Body of pancreas (tissue), 4 donors: ENCODE results near the gene ARHGAP15. TPM values are rescaled to one million over a fixed set of nuclear protein-coding genes. Genes with fewer than 3 reads are reported as not detected.

Experiments
- ATAC-seq: fragments of 150-250 bp; one replicate; pipeline ENCODE4 v1.9.1; 2016
- DNase-seq, 4 donors: peaks; one replicate each; pipeline ENCODE4 v3.0.0-alpha.2; 2019
- H3K27ac ChIP-seq, 4 donors: fragments of 200-600 bp; sonication (generic); 1 replicate in 3 of 4; 2 replicates in 1 of 4; pipeline versions ENCODE4 v1.5.1 to v1.6.1; 2016 to 2019; ENCODE audit warnings: mild to moderate bottlenecking in 1 of 4, mixed read lengths in 1 of 4, moderate library complexity in 1 of 4
- H3K27me3 ChIP-seq, 2 donors: fragments of 200-600 bp; sonication (generic); one replicate each; pipeline ENCODE4 v1.6.0; 2016; ENCODE audit warnings: mild to moderate bottlenecking in 1 of 2
- H3K36me3 ChIP-seq, 2 donors: fragments of 200-600 bp; sonication (generic); replicated peaks in 1 of 2; 2 replicates each; pipeline ENCODE4 v1.5.1; 2016; ENCODE audit warnings: low read depth in 2 of 2; ENCODE audit not compliant: insufficient read depth in 1 of 2
- H3K4me1 ChIP-seq: fragments of 200-600 bp; sonication (generic); one replicate; pipeline ENCODE4 v1.6.0; 2016
- H3K4me3 ChIP-seq, 2 donors: fragments of 200-600 bp; sonication (generic); 1 replicate in 1 of 2; 2 replicates in 1 of 2; pipeline ENCODE4 v1.5.1; 2016 to 2019
- H3K9me3 ChIP-seq, 3 donors: fragments of 200-600 bp; sonication (generic); 1 replicate in 2 of 3; 2 replicates in 1 of 3; pipeline ENCODE4 v1.5.1; 2016
- POLR2A ChIP-seq, 3 donors: fragments of 450-650 bp; IDR thresholded peaks; one replicate each; pipeline ENCODE4 v1.6.1; 2016; ENCODE audit warnings: antibody characterized with exemption in 3 of 3, mild to moderate bottlenecking in 2 of 3
- WGBS, 2 donors: methylation state at CpG; one replicate each; pipeline ENCODE4 v1.1.5; 2017; 5-methylcytosine and 5-hydroxymethylcytosine counted together
- intact Hi-C: fragments of 100-400 bp; cut with DNase I; formaldehyde crosslinking; loops from one replicate; pipeline ENCODE4 v1.15.1; 2023
- total RNA-seq, 2 donors: library from RNA; depleted of rRNA; stranded (reverse); fragments of >200 nt; gene quantifications; one replicate each; pipeline ENCODE4 v1.1.0, GENCODE V29; 2016
- TF ChIP-seq, protein P1 (sequence below), 7 experiments: fragments of 450-650 bp in 4 of 7; fragments of 200-600 bp in 3 of 7; sonication (generic) in 3 of 7; IDR thresholded peaks; one replicate each; pipeline ENCODE4 v1.5.1; 2016 to 2019; ENCODE audit warnings: antibody characterized with exemption in 7 of 7

ARHGAP15 gene
- total RNA-seq, 2 donors from 2014 or later = 1.3 TPM; not detected in 1

DNA sequence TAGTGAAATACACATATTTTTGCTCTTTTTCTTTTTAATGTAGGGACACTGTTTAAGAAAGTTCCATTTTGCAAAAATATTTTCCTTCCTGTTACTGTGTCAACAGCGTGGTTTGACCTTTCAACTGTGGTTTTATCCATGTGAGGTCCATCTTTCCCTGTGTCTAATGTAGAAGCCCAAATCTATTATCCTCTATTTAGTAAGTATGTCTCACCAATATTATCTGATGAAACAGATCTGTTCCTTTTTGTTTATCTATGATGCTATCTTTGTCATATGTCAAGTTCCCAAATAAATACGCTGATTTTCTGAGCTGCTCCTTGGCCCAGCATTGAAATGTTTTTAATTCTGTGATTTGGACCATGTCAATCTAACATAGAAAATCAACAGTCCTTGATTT is 3.5 kb upstream of the ARHGAP15 start:
- DNase-seq = no peak
- no peaks in the 10 kb centered on the region for H3K27me3 ChIP-seq
- no peaks in the 10 kb centered on the region for H3K36me3 ChIP-seq
- TF ChIP-seq, protein P1, sequence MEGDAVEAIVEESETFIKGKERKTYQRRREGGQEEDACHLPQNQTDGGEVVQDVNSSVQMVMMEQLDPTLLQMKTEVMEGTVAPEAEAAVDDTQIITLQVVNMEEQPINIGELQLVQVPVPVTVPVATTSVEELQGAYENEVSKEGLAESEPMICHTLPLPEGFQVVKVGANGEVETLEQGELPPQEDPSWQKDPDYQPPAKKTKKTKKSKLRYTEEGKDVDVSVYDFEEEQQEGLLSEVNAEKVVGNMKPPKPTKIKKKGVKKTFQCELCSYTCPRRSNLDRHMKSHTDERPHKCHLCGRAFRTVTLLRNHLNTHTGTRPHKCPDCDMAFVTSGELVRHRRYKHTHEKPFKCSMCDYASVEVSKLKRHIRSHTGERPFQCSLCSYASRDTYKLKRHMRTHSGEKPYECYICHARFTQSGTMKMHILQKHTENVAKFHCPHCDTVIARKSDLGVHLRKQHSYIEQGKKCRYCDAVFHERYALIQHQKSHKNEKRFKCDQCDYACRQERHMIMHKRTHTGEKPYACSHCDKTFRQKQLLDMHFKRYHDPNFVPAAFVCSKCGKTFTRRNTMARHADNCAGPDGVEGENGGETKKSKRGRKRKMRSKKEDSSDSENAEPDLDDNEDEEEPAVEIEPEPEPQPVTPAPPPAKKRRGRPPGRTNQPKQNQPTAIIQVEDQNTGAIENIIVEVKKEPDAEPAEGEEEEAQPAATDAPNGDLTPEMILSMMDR (IDR thresholded peaks at IDR 0.05) = no peak
- TF ChIP-seq POLR2A (IDR thresholded peaks at IDR 0.05) = no peak
- intact Hi-C loops = no loop called here
- H3K27ac ChIP-seq = no peak overlapping the region
- no peaks in the 10 kb centered on the region for H3K9me3 ChIP-seq
- H3K4me3 ChIP-seq = no peak overlapping the region
- ATAC-seq = no peak
- H3K4me1 ChIP-seq = no peaks in the 10 kb centered on the region
- 67 to 84% methylated on average over 2 of the region's 2 CpGs for WGBS, 2 donors

DNA sequence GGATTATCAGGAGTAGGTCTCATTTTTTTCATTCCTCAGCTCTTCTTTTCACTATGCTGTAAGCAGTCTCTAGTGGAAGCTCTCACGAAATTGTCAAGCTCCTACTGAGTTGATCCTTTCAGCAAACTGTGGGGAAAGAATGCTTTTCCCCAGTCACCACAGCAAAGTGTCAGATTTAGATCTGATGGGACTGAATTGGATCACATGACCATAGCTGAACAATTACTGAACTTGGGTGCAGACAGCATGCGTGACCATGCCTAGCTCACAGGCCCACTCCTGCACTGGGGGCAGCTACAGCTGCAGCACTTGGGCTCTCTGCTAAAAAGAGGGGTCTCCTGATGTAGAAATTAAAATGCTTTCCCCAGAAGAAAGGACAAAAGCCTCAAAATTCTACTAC is 3.1 kb downstream of the ARHGAP15 start:
- Histone ChIP-seq H3K36me3 (no peaks in the 10 kb centered on the region), H3K27me3 (no peaks in the 10 kb centered on the region), H3K9me3 (no peaks in the 10 kb centered on the region), H3K4me3 (no peak overlapping the region), H3K4me1 (no peaks in the 10 kb centered on the region), H3K27ac (no peak overlapping the region)
- ATAC-seq (no peak), DNase-seq (no peak)
- 32 to 51% methylated on average over 2 of the region's 2 CpGs for WGBS, 2 donors
- intact Hi-C loops = no loop called here
- no peak for TF ChIP-seq POLR2A (IDR thresholded peaks at IDR 0.05)
- TF ChIP-seq, protein P1 (IDR thresholded peaks at IDR 0.05) = no peak

DNA sequence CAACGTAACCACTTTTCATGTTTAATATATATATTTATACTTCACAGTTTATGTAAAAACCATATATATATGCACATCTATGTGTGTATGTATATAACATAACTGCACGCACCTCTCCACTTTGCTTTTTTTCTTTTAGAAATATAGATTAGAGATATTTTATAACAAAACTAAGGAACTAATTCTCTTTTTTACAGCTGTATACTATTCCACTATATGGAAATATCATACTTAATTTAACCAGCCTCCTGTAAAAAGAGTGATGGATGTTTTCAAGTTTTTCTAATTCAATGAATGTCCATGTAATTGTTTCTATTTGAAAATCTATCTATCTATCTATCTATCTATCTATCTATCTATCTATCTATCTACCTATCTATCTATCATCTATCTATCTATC is 4.6 kb downstream of the ARHGAP15 start:
- no peak for DNase-seq
- H3K27ac ChIP-seq = no peak overlapping the region
- H3K27me3 ChIP-seq = no peaks in the 10 kb centered on the region
- ATAC-seq = no peak
- TF ChIP-seq POLR2A (IDR thresholded peaks at IDR 0.05) = no peak
- H3K36me3 ChIP-seq = no peaks in the 10 kb centered on the region
- 62 to 89% methylated on average over 2 of the region's 2 CpGs for WGBS, 2 donors
- intact Hi-C loops = no loop called here
- no peak overlapping the region for H3K4me3 ChIP-seq
- H3K9me3 ChIP-seq = no peaks in the 10 kb centered on the region
- no peaks in the 10 kb centered on the region for H3K4me1 ChIP-seq

DNA sequence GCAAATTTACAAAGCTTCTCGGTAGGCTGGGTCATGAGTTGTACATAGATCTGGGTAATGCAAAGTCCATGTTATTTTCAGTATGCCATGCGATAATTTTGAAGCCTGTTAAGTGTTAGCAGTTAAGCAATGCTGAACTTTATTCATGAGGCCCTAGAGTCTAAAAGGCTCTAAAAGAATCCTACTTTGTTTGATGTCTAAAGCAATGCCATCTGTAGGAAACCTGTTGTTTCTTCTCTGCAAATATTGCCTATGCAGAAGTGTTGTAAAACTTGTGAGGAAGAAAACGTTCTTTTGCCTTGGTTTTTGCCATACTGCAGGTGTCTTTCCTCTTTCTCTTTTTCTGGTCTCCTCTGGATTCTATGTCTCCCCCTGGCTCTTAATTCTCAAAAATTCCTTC is 9.1 kb downstream of the ARHGAP15 start:
- intact Hi-C loops = no loop called here
- Histone ChIP-seq H3K4me1 (no peaks in the 10 kb centered on the region), H3K36me3 (no peaks in the 10 kb centered on the region), H3K27ac (no peak overlapping the region), H3K9me3 (no peaks in the 10 kb centered on the region), H3K4me3 (no peak overlapping the region), H3K27me3 (no peaks in the 10 kb centered on the region)
- DNase-seq (no peak), ATAC-seq (no peak)
- no peak for TF ChIP-seq POLR2A (IDR thresholded peaks at IDR 0.05)
- TF ChIP-seq, protein P1 (IDR thresholded peaks at IDR 0.05) = no peak
- 53% methylated on average over 3 of the region's 3 CpGs for WGBS, 2 donors

DNA sequence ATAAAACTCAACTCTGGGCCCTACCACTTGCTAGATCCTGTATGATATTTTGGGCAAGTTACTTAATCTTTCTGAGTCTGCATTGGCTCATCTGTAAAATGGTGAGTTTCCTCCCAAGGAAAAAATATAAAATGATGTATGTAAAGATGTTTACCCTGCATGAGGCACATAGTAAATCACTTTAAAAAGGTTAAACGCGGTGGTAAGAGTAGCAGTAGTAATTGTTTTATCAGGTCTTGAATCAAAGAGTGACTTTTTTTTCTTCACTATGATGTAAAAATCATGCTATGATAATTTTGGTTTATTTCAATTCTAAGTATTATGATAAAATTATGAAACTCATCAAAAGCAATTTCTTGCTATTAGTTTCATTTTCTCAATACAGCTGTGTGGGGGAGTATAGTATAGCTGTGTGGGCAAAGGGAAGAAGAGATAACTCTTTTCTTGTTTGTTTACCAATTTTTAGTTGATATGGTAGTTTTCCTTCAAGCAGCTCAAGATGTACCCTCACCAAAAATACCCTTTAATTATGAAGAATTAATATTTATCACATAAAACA is 10.7 kb downstream of the ARHGAP15 start:
- H3K4me1 ChIP-seq = no peaks in the 10 kb centered on the region
- no peak for TF ChIP-seq POLR2A (IDR thresholded peaks at IDR 0.05)
- TF ChIP-seq, protein P1 (IDR thresholded peaks at IDR 0.05) = no peak
- H3K36me3 ChIP-seq = no peaks in the 10 kb centered on the region
- H3K27me3 ChIP-seq = no peaks in the 10 kb centered on the region
- intact Hi-C loops = no loop called here
- ATAC-seq (no peak), DNase-seq (no peak)
- no peak overlapping the region for H3K27ac ChIP-seq
- no peak overlapping the region for H3K4me3 ChIP-seq
- 77 to 85% methylated on average over 2 of the region's 2 CpGs for WGBS, 2 donors
- H3K9me3 ChIP-seq = no peaks in the 10 kb centered on the region
